HG02884 (cell line): ENCODE measurements around the gene SPINK8.
"Not testable (repeated sequence)": the region's sequence is repeated elsewhere in the genome, so short reads cannot be mapped to it uniquely, and the experiment has no call there.

ENCODE experiments used
- ATAC-seq: cut with Tn5 transposase; IDR thresholded peaks from one replicate; pipeline ENCODE4 v1.9.1; 2021; ENCODE audit warnings: mild to moderate bottlenecking, moderate library complexity; ENCODE audit not compliant: unreplicated experiment

Gene SPINK8

DNA sequence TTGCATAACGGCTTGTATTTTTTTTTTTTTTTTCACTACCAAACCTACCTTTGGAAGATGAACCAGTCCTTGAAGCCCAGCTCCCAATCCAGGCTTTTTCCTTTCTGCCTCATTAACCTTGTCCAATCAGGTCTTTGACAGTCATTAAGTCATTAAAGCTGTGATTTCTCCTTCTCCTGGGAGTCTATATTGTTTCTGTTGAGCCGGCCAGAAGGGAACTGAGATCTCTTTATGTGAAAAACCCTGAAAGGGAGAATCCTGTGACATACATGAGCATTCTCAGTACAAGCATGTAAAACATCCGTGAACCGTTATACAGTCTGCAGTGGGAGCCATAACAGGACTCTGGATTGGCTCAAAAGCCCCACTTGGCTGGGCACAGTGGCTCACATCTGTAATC lies 52.6 kb downstream of the SPINK8 start:
- ATAC-seq, result no peak

DNA sequence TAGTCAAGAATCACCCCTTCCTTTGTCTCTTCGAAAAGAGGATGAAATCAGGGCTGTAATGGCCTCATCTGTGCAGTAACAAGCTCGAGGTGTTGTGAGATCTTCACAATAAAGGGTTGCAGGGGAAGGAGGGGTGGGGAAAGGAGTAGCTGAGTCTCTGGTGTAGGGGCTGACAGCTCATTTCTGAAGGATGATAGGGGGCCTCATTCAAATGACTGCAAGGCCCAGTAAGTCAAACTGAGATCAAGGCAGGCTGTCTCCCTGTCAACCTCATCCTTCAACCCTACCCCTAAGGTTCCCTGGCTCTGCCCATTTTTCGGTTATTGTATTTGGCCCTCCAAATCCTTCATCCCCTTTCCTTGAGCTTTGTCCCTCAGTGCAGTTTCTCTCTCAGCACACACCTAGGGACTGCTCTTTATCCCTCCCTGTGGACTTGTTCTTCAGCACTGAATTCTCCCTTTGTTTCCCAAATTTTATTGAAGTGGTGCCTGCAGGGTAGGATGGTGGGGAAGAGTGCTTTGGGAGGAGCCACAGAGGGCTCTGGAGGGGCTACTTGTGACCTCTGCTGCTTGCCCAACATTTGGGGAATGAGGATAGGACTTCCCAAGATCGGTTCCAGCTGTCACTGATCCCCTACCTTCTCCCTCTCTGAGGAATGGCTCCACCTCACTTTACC lies 54.4 kb downstream of the SPINK8 start:
- ATAC-seq, result no peak

GRCh38 chr3:48276911-48277641 lies 56.4 kb downstream of the SPINK8 start:
- no peak for ATAC-seq

DNA sequence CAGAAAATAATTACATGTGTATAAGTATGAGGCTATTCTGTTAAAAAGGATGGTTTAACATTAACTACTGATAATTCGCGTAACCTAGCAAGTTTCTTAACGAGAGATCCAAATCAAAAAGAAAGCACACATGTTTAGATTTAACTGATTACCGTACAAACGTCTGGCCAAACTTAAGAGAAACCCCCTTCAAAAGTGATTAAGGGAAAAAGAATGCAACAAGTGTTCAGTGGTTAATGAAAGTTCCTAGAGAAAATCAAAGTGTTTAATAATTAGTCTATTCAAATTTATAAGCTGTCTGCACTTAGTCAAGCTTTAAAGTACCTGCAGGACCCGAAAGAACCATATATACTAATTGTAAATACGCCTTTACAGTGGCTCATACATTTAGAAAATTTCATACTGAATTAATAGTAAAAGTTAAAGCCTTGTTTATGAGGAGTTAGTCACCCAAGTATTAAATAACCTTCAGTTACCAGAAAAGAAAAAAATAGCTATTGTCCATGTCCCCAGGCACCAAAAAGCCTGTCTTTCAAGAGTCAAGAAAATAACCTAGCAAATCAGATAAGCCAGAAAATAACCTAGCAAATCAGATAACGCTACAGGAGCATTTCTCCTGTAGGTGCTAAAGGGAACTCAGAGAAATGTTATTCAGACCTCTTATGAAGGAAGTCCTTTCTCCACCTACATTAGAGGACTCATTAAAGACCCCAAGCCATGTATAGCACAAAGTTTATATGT lies 58.0 kb downstream of the SPINK8 start:
- no peak for ATAC-seq

- ATAC-seq, result no peak
Measured at GRCh38 chr3:48274452-48274851, 59.0 kb downstream of the SPINK8 start.

- no peak for ATAC-seq
Measured at GRCh38 chr3:48273594-48274211, 59.8 kb downstream of the SPINK8 start.

GRCh38 chr3:48271763-48272498 lies 61.5 kb downstream of the SPINK8 start:
- no peak for ATAC-seq

DNA sequence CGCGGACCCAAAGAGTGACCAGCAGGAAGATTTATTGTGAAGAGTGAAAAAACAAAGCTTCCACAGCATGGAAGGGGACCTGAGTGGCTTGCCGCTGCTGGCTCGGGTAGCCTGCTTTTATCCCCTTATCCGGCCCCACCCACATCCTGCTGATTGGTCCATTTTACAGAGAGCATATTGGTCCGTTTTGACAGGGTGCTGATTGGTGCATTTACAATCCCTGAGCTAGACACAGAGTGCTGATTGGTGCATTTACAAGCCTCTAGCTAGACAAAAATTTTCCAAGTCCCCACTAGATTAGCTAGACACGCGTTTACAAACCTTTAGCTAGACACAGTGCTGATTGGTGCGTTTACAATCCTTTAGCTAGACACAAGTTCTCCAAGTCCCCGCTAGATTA lies 62.2 kb downstream of the SPINK8 start:
- not testable (repeated sequence) for ATAC-seq

GRCh38 chr3:48270306-48270705 lies 63.2 kb downstream of the SPINK8 start:
- ATAC-seq, result no peak

GRCh38 chr3:48269592-48269991 lies 63.9 kb downstream of the SPINK8 start:
- no peak for ATAC-seq

DNA sequence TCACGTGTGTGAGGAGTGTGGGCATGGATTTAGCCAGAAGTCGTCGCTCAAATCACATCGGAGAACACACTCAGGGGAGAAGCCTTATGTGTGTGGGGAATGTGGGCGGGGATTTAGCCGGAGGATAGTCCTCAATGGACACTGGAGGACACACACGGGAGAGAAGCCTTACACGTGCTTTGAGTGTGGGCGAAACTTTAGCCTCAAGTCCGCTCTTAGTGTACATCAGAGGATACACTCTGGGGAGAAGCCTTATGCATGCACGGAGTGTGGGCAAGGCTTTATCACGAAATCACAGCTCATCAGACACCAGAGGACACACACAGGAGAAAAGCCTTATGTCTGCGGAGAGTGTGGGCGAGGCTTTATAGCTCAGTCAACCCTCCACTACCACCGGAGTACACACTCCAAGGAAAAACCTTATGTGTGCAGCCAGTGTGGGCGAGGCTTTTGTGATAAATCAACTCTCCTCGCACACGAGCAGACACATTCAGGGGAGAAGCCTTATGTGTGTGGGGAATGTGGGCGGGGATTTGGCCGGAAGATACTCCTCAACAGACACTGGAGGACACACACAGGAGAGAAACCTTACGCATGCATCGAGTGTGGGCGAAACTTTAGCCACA lies 64.4 kb downstream of the SPINK8 start:
- ATAC-seq, result no peak

- no peak for ATAC-seq
Measured at GRCh38 chr3:48268381-48268935, 65.0 kb downstream of the SPINK8 start.

DNA sequence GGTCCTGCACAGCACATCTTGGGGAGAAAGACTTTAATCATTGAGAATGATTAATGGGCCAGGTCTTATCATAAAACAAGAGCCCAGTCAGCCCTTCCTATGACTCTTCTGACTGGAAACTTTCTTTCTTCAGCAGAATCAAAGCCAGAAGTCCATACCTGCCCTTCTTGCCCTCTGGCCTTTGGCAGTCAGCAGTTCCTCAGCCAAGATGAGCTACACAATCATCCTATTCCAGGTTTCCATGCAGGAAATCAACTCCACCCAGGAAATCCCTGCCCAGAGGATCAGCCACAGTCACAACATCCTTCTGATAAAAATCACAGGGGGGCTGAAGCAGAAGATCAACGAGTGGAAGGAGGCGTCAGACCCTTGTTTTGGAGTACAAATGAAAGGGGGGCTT lies 65.7 kb downstream of the SPINK8 start:
- ATAC-seq, result no peak

GRCh38 chr3:48258530-48258929 lies 74.9 kb downstream of the SPINK8 start:
- no peak for ATAC-seq
